HCT116 (cell line): ENCODE measurements around the gene NDUFS8. TPM values are rescaled to one million over a fixed set of nuclear protein-coding genes. Genes with fewer than 3 reads are reported as not detected.

Experiments used
- ATAC-seq: fragments of 200-7000 bp; cut with Tn5 transposase; 2 replicates; pipeline ENCODE4 v1.9.1; 2020; ENCODE audit warnings: mild to moderate bottlenecking, moderate library complexity
- BruUV-seq: library from RNA; stranded (reverse); fragments of 400-500 nt; replicated peaks from 2 replicates; lab custom pipeline; 2021; lab: Mats Ljungman, UMichigan
- CTCF ChIA-PET: fragments of 300-600 bp; sonication (Branson Sonifier 250); formaldehyde crosslinking; loops from one replicate; lab custom pipeline; 2021; ENCODE audit warnings: antibody characterized with exemption; lab: Charles Lee
- POLR2A ChIA-PET: fragments of 300-600, 350-600 bp; sonication (Branson Sonifier 250); formaldehyde crosslinking; loops from one replicate; lab custom pipeline; 2021; ENCODE audit warnings: antibody characterized with exemption; lab: Charles Lee
- RAD21 ChIA-PET, 2 experiments: fragments of 300-600 bp; sonication (Branson Sonifier 250); formaldehyde crosslinking; loops; one replicate each; lab custom pipeline; 2023; ENCODE audit warnings: low total read pairs in 2 of 2; ENCODE audit not compliant: uncharacterized antibody in 2 of 2, unreplicated experiment in 2 of 2, low non-redundant PET in 1 of 2; lab: Charles Lee
- DNase-seq: peaks from one replicate; pipeline ENCODE4 v3.0.0-alpha.2; 2010; ENCODE audit warnings: low read depth, low spot score
- H2AFZ ChIP-seq: fragments of 200-600 bp; shearing (Covaris generic), sonication (generic); 2 replicates; pipeline ENCODE4 v1.6.1; 2017; ENCODE audit warnings: low read depth, mixed run types, mixed read lengths, antibody characterized with exemption, low read length; ENCODE audit not compliant: poor library complexity, severe bottlenecking
- H3K27ac ChIP-seq: 2 replicates; pipeline ENCODE4 v1.5.1; 2012; ENCODE audit warnings: low read depth, low read length
- H3K27me3 ChIP-seq: fragments of 200-600 bp; sonication (generic); 2 replicates; pipeline ENCODE4 v1.6.1; 2016; ENCODE audit warnings: mixed run types, low read length, mixed read lengths; ENCODE audit not compliant: insufficient read depth
- H3K36me3 ChIP-seq, 2 experiments: fragments of 200-500 bp in 1 of 2; fragments of 200-600 bp in 1 of 2; sonication (Bioruptor generic) in 1 of 2; sonication (generic) in 1 of 2; 2 replicates each; pipeline versions ENCODE4 v1.5.1 to v1.6.1; 2014 to 2016; ENCODE audit warnings: low read length in 2 of 2, inconsistent platforms in 1 of 2, mixed read lengths in 1 of 2, mixed run types in 1 of 2; ENCODE audit not compliant: insufficient read depth in 2 of 2, control insufficient read depth in 1 of 2
- H3K4me1 ChIP-seq, 2 experiments: fragments of 200-600 bp in 1 of 2; sonication (generic) in 1 of 2; 2 replicates each; pipeline versions ENCODE4 v1.5.1 to v1.6.1; 2012 to 2017; ENCODE audit warnings: low read length in 2 of 2, inconsistent platforms in 1 of 2, mild to moderate bottlenecking in 1 of 2, mixed read lengths in 1 of 2, mixed run types in 1 of 2, moderate library complexity in 1 of 2; ENCODE audit not compliant: insufficient read depth in 2 of 2, control insufficient read depth in 1 of 2
- H3K4me2 ChIP-seq: fragments of 200-600 bp; sonication (generic); 2 replicates; pipeline ENCODE4 v1.6.1; 2017; ENCODE audit warnings: mixed run types, low read length, mixed read lengths
- H3K4me3 ChIP-seq, 2 experiments: fragments of 200-600 bp in 1 of 2; sonication (generic) in 1 of 2; replicated peaks in 1 of 2; 2 replicates each; pipeline ENCODE4 v1.5.1; 2011 to 2016; ENCODE audit warnings: low read length in 2 of 2, control low read depth in 1 of 2, low read depth in 1 of 2, mild to moderate bottlenecking in 1 of 2, mixed read lengths in 1 of 2, mixed run types in 1 of 2
- H3K79me2 ChIP-seq: fragments of 200-600 bp; sonication (generic); 2 replicates; pipeline ENCODE4 v1.6.1; 2017; ENCODE audit warnings: mild to moderate bottlenecking, mixed run types, low read length, moderate library complexity, mixed read lengths; ENCODE audit not compliant: insufficient read depth
- H3K9ac ChIP-seq: fragments of 200-600 bp; sonication (generic); 2 replicates; pipeline ENCODE4 v1.6.1; 2016; ENCODE audit warnings: low read length, mixed read lengths
- H3K9me2 ChIP-seq: fragments of 200-600 bp; sonication (generic), shearing (Covaris generic); 2 replicates; pipeline ENCODE4 v1.6.1; 2017; ENCODE audit warnings: mixed run types, mild to moderate bottlenecking, moderate library complexity; ENCODE audit not compliant: insufficient read depth
- H3K9me3 ChIP-seq, 2 experiments: fragments of 200-500 bp in 1 of 2; fragments of 200-600 bp in 1 of 2; sonication (Bioruptor generic) in 1 of 2; sonication (generic) in 1 of 2; 2 replicates each; pipeline ENCODE4 v1.6.1; 2014 to 2017; ENCODE audit warnings: low read length in 2 of 2, mixed read lengths in 2 of 2, inconsistent platforms in 1 of 2, low read depth in 1 of 2, mild to moderate bottlenecking in 1 of 2, mixed run types in 1 of 2, moderate library complexity in 1 of 2; ENCODE audit not compliant: control insufficient read depth in 1 of 2, insufficient read depth in 1 of 2
- H4K20me1 ChIP-seq: fragments of 200-600 bp; sonication (generic), shearing (Covaris generic); 2 replicates; pipeline ENCODE4 v1.6.1; 2017; ENCODE audit warnings: mixed run types, mild to moderate bottlenecking, moderate library complexity; ENCODE audit not compliant: insufficient read depth
- POLR2A ChIP-seq: IDR thresholded peaks from 2 replicates; pipeline ENCODE4 v1.7.0; 2011; ENCODE audit warnings: borderline replicate concordance; ENCODE audit not compliant: insufficient read depth, insufficient read length; ENCODE audit errors: extremely low read depth
- POLR2AphosphoS5 ChIP-seq: IDR thresholded peaks from 2 replicates; pipeline ENCODE4 v1.6.1; 2011; ENCODE audit warnings: mild to moderate bottlenecking, low read depth, low read length, moderate library complexity
- REST ChIP-seq: IDR thresholded peaks from 2 replicates; pipeline ENCODE4 v1.6.1; 2012; ENCODE audit warnings: low read depth
- YY1 ChIP-seq: IDR thresholded peaks from 2 replicates; pipeline ENCODE4 v1.6.1; 2011; ENCODE audit warnings: low read length, low read depth, moderate library complexity, mild to moderate bottlenecking; ENCODE audit not compliant: insufficient replicate concordance; ENCODE audit errors: extremely low read depth
- ZBTB33 ChIP-seq: IDR thresholded peaks from 2 replicates; pipeline ENCODE4 v1.6.1; 2011; ENCODE audit warnings: mild to moderate bottlenecking, low read length, moderate library complexity; ENCODE audit not compliant: insufficient replicate concordance; ENCODE audit errors: extremely low read depth
- ZFX ChIP-seq: fragments of 450-650 bp; IDR thresholded peaks from 2 replicates; pipeline ENCODE4 v1.6.1; 2017
- intact Hi-C: fragments of 100-400 bp; cut with micrococcal nuclease; formaldehyde crosslinking; loops from 2 replicates; pipeline ENCODE4 v1.10.0; 2022
- total RNA-seq: library from RNA; stranded (reverse); gene quantifications from one replicate; pipeline ENCODE4 v1.2.1, GENCODE V29; 2021; ENCODE audit not compliant: unreplicated experiment

The NDUFS8 gene
- total RNA-seq, 1 experiment from 2014 or later, result 189 TPM

GRCh38 chr11:68010090-68011041 is 20.1 kb upstream of the NDUFS8 start, which contains the start of gene ALDH3B1:
Gene ALDH3B1, plus strand, starts transcription at chr11:68010327. Its CDS starts 4,971 bp downstream, at chr11:68015298.
- H2AFZ ChIP-seq, result no peak within 1 kb of the TSS
- H3K4me3 ChIP-seq, result peak within 1 kb of the TSS; percentile 57 to 71
- CTCF ChIA-PET, result interaction anchor here (0.5 to 2.1 kb wide), 6 partner anchors 11 to 667 kb away, joined by 3 to 9 read pairs (median 4); no protein-coding TSS in a partner anchor
- no peaks in the 10 kb centered on the region for H3K27me3 ChIP-seq
- peak within 1 kb of the TSS; percentile 86 for H3K9ac ChIP-seq
- H3K9me3 ChIP-seq, result no peaks in the 10 kb centered on the region
- no peaks in the 10 kb centered on the region for H4K20me1 ChIP-seq
- peak; percentile 64 for ATAC-seq
- no peaks in the 10 kb centered on the region for H3K36me3 ChIP-seq
- peaks cover 20% of the 10 kb centered on the region; the same call in 1 of the 2 replicates for H3K79me2 ChIP-seq
- RAD21 ChIA-PET, result interaction anchor here (0.7 to 1.7 kb wide), 2 partner anchors 10 to 11 kb away, joined by 3 to 7 read pairs; no protein-coding TSS in a partner anchor
- POLR2A ChIA-PET, result interaction anchor here (1.3 to 1.4 kb wide), 4 partner anchors 11 to 28 kb away, joined by 3 to 9 read pairs (median 6); partner anchors contain the start of gene TCIRG1
- peak; percentile 60 for DNase-seq
- H3K9me2 ChIP-seq, result no peaks in the 10 kb centered on the region
- TF ChIP-seq ZFX (peak; percentile 59; the same call in 1 of the 2 replicates), POLR2AphosphoS5 (peak; percentile 52), POLR2A (peak; percentile 38), REST (no peak), ZBTB33 (no peak), YY1 (peak; percentile 49)
- peak within 1 kb of the TSS; percentile 96 for H3K27ac ChIP-seq
- H3K4me1 ChIP-seq, result peaks cover 70 to 80% of the 10 kb centered on the region in 2 experiments
- peak within 1 kb of the TSS; percentile 97 for H3K4me2 ChIP-seq
- BruUV-seq, result TSS peak; percentile 43
- intact Hi-C loops, result loop anchor here (5.0 kb wide), 1 partner anchor 197 kb away; no protein-coding TSS in a partner anchor
